GM12878 (cell line): ENCODE measurements around the gene SMC1B. TPM values are rescaled to one million over a fixed set of nuclear protein-coding genes. Genes with fewer than 3 reads are reported as not detected.

Source experiments
- ATAC-seq: fragments of 200-7000 bp; cut with Tn5 transposase; 3 replicates; pipeline ENCODE4 v1.9.1; 2020; ENCODE audit warnings: mild to moderate bottlenecking, moderate library complexity
- BruUV-seq: library from RNA; stranded (reverse); fragments of 400-500 nt; replicated peaks from 2 replicates; lab custom pipeline; 2021; lab: Mats Ljungman, UMichigan
- CTCF ChIA-PET: fragments of 300-600 bp; sonication (Branson Sonifier 250); formaldehyde crosslinking; extraction: SDS; loops from one replicate; lab custom pipeline; 2021; ENCODE audit warnings: inconsistent platforms; lab: Yijun Ruan, JAX
- POLR2A ChIA-PET: fragments of 350-600 bp; formaldehyde crosslinking; extraction: SDS; loops from one replicate; lab custom pipeline; 2021; ENCODE audit warnings: inconsistent platforms; lab: Charles Lee
- RAD21 ChIA-PET: fragments of 300-600 bp; sonication (Branson Sonifier 250); formaldehyde crosslinking; loops from one replicate; lab custom pipeline; 2023; ENCODE audit warnings: antibody characterized with exemption; ENCODE audit not compliant: unreplicated experiment; lab: Charles Lee
- SMC1A ChIA-PET: fragments of 300-600 bp; sonication (Branson Sonifier 250); formaldehyde crosslinking; loops from one replicate; lab custom pipeline; 2023; ENCODE audit not compliant: unreplicated experiment, uncharacterized antibody; lab: Charles Lee
- DNase-seq: peaks from one replicate; pipeline ENCODE4 v3.0.0-alpha.2; 2011; ENCODE audit warnings: low read depth, low spot score
- FAIRE-seq: peaks from 3 replicates; lab custom pipeline; 2011; peaks lifted over from hg19 to GRCh38; lab: Jason Lieb, UNC
- H2AFZ ChIP-seq: 2 replicates; pipeline ENCODE4 v1.6.0; 2011; ENCODE audit warnings: low read depth, low read length, control low read depth; ENCODE audit not compliant: control insufficient read depth
- H3K27ac ChIP-seq: 2 replicates; pipeline ENCODE4 v1.5.1; 2011; ENCODE audit warnings: control low read depth; ENCODE audit not compliant: control insufficient read depth, insufficient read depth
- H3K27me3 ChIP-seq, 2 experiments: replicated peaks in 1 of 2; 2 replicates each; pipeline versions ENCODE4 v1.6.0 to v1.6.1; 2011; ENCODE audit warnings: low read length in 1 of 2; ENCODE audit not compliant: control insufficient read depth in 2 of 2, insufficient read depth in 2 of 2
- H3K36me3 ChIP-seq, 2 experiments: 2 replicates each; pipeline ENCODE4 v1.5.1; 2011; ENCODE audit warnings: low read length in 1 of 2; ENCODE audit not compliant: control insufficient read depth in 2 of 2, insufficient read depth in 2 of 2
- H3K4me1 ChIP-seq: 2 replicates; pipeline ENCODE4 v1.6.1; 2011; ENCODE audit warnings: mild to moderate bottlenecking, low read length, moderate library complexity, mixed read lengths; ENCODE audit not compliant: control insufficient read depth, insufficient read depth
- H3K4me2 ChIP-seq: 2 replicates; pipeline ENCODE4 v1.6.0; 2011; ENCODE audit warnings: control low read depth; ENCODE audit not compliant: control insufficient read depth, insufficient read depth
- H3K4me3 ChIP-seq: fragments of 200-600 bp; sonication (generic); 2 replicates; pipeline ENCODE4 v1.5.1; 2016
- H3K79me2 ChIP-seq: 2 replicates; pipeline ENCODE4 v1.6.0; 2011; ENCODE audit warnings: low read length; ENCODE audit not compliant: control insufficient read depth, insufficient read depth
- H3K9ac ChIP-seq: 2 replicates; pipeline ENCODE4 v1.8.0; 2011; ENCODE audit warnings: low read length, control low read depth, mixed read lengths; ENCODE audit not compliant: control insufficient read depth, insufficient read depth
- H3K9me3 ChIP-seq: replicated peaks from 3 replicates; pipeline ENCODE4 v1.5.1; 2011; ENCODE audit warnings: mild to moderate bottlenecking, low read length; ENCODE audit not compliant: control insufficient read depth, insufficient read depth
- H4K20me1 ChIP-seq: 2 replicates; pipeline ENCODE4 v1.6.0; 2011; ENCODE audit not compliant: control insufficient read depth, insufficient read depth
- ASH2L ChIP-seq: fragments of 300-600, 200-600 bp; sonication (generic); IDR thresholded peaks from 2 replicates; pipeline ENCODE4 v1.6.1; 2017; ENCODE audit warnings: low read depth, mild to moderate bottlenecking, borderline replicate concordance
- ATF3 ChIP-seq: IDR thresholded peaks from 2 replicates; pipeline ENCODE4 v1.6.1; 2011; ENCODE audit warnings: low read depth, mild to moderate bottlenecking, low read length, moderate library complexity, borderline replicate concordance; ENCODE audit errors: extremely low read depth
- CBX3 ChIP-seq: fragments of 200-600 bp; sonication (generic); IDR thresholded peaks from 2 replicates; pipeline ENCODE4 v1.6.1; 2016; ENCODE audit warnings: low read depth, borderline replicate concordance
- CBX5 ChIP-seq: sonication (generic); IDR thresholded peaks from 2 replicates; pipeline ENCODE4 v1.6.1; 2016; ENCODE audit warnings: low read depth, moderate library complexity, mild to moderate bottlenecking, inconsistent platforms
- DPF2 ChIP-seq: fragments of 450-650 bp; IDR thresholded peaks from 2 replicates; pipeline ENCODE4 v1.6.1; 2017; ENCODE audit warnings: mild to moderate bottlenecking
- EGR1 ChIP-seq, 2 experiments: IDR thresholded peaks; 1 replicate in 1 of 2; 2 replicates in 1 of 2; pipeline ENCODE4 v1.6.1; 2011 to 2012; ENCODE audit warnings: low read depth in 2 of 2, low read length in 2 of 2, borderline replicate concordance in 1 of 2, mild to moderate bottlenecking in 1 of 2, moderate library complexity in 1 of 2
- SREBF2 ChIP-seq: IDR thresholded peaks from 2 replicates; pipeline ENCODE4 v1.6.1; 2012; ENCODE audit warnings: mild to moderate bottlenecking, low read length
- ZNF622 ChIP-seq: fragments of 450-650 bp; IDR thresholded peaks from 2 replicates; pipeline ENCODE4 v1.6.1; 2017; ENCODE audit warnings: mild to moderate bottlenecking, inconsistent platforms
- ZZZ3 ChIP-seq: IDR thresholded peaks from 2 replicates; pipeline ENCODE4 v1.6.1; 2011; ENCODE audit warnings: low read depth; ENCODE audit not compliant: control insufficient read depth, insufficient read length
- WGBS: methylation state at CpG from one replicate; pipeline ENCODE4 v1.1.6; 2016; ENCODE audit warnings: low lambda C conversion rate; ENCODE audit not compliant: insufficient replicate concordance, insufficient coverage; ENCODE audit errors: missing lambda C conversion rate; 5-methylcytosine and 5-hydroxymethylcytosine counted together
- in situ Hi-C: fragments of 300-500 bp; cut with MboI; formaldehyde crosslinking; loops from 9 replicates; pipeline ENCODE4 v1.14.3; 2018; ENCODE audit warnings: mixed read lengths
- intact Hi-C: fragments of 100-400 bp; cut with micrococcal nuclease; formaldehyde crosslinking; loops from one replicate; pipeline ENCODE4 v1.14.2; 2022; ENCODE audit not compliant: unreplicated experiment
- polyA plus RNA-seq, 11 experiments: library from polyadenylated mRNA; depleted of rRNA in 4 of 11; unstranded in 6 of 11; stranded (reverse) in 5 of 11; fragments of >200 nt; fragmentation: Nextera tagmentation in 4 of 11; fragmentation: Illumina TruSeq in 1 of 11; extraction: Ambion mirVana in 4 of 11; extraction: Trizol in 1 of 11; gene quantifications; 1 replicate in 1 of 11; 2 replicates in 10 of 11; pipeline versions ENCODE4 v1.2.1 to v1.2.3, GENCODE V29; 2011 to 2016; ENCODE audit warnings: inconsistent platforms in 2 of 11, missing spikeins in 2 of 11, low read depth in 1 of 11
- total RNA-seq, 4 experiments: library from RNA; depleted of rRNA in 3 of 4; stranded (reverse); fragments of >200 nt in 3 of 4; fragmentation: Illumina TruSeq in 1 of 4; extraction: Trizol in 1 of 4; gene quantifications; 2 replicates each; pipeline versions ENCODE4 v1.2.1 to v1.2.3, GENCODE V29; 2013 to 2021
- TF ChIP-seq, protein P1 (sequence below): fragments of 450-650 bp; IDR thresholded peaks from 2 replicates; pipeline ENCODE4 v1.6.1; 2016; ENCODE audit warnings: mild to moderate bottlenecking
- TF ChIP-seq, protein P2 (sequence below): fragments of 450-650 bp; IDR thresholded peaks from 2 replicates; pipeline ENCODE4 v1.6.1; 2018; ENCODE audit warnings: mild to moderate bottlenecking, low read depth, moderate library complexity; ENCODE audit not compliant: partially characterized antibody

The SMC1B gene
- total and polyA plus RNA-seq, 10 of the 15 experiments (the other 5 are each of a cell fraction or from before 2014, with no cell fraction given): not detected

DNA sequence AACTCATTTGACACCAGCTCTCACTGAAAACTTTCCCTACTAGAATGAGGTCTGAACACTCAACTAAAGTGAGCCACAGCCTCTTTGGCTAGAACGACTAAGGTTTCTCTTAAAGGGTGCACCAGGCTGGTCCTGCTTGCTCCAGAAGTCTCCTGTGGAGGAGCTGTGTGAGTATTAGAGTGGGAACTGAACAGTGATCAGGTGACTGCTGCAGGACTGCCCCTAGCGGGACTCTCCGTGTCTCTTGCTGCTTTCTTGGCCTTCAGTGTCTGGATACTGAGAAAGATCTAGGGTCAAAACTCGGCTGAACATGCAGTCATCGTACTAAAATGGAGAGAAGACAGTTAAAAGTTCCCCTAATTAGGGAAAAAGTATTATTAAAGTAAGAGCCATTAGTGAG lies 69.1 kb downstream of the SMC1B start:
- TF ChIP-seq ZZZ3 (no peak), ZNF622 (no peak), ATF3 (no peak)
- TF ChIP-seq, protein P1, sequence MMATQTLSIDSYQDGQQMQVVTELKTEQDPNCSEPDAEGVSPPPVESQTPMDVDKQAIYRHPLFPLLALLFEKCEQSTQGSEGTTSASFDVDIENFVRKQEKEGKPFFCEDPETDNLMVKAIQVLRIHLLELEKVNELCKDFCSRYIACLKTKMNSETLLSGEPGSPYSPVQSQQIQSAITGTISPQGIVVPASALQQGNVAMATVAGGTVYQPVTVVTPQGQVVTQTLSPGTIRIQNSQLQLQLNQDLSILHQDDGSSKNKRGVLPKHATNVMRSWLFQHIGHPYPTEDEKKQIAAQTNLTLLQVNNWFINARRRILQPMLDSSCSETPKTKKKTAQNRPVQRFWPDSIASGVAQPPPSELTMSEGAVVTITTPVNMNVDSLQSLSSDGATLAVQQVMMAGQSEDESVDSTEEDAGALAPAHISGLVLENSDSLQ: no peak

GRCh38 chr22:45343143-45343542 lies 70.3 kb downstream of the SMC1B start:
- H3K9me3 ChIP-seq: no peaks in the 10 kb centered on the region
- ChIA-PET RAD21 (no interaction called here), POLR2A (no interaction called here), SMC1A (no interaction called here), CTCF (interaction anchor here (0.6 to 0.7 kb wide), 2 partner anchors 12 to 563 kb away, joined by 3 read pairs; no protein-coding TSS in a partner anchor)
- FAIRE-seq (no peak), ATAC-seq (no peak), DNase-seq (no peak)
- peaks cover 2 to 9% of the 10 kb centered on the region in 2 experiments; a peak in 3 of 4 replicates for H3K36me3 ChIP-seq
- H3K4me3 ChIP-seq: no peak overlapping the region
- 95% methylated on average over 8 of the region's 8 CpGs for WGBS
- H4K20me1 ChIP-seq: no peaks in the 10 kb centered on the region
- intact Hi-C loops (no loop called here), in situ Hi-C loops (no loop called here)
- BruUV-seq: no TSS peak
- H2AFZ ChIP-seq: no peak overlapping the region
- H3K4me2 ChIP-seq: no peak overlapping the region
- no peaks in the 10 kb centered on the region for H3K4me1 ChIP-seq
- no peak overlapping the region for H3K27ac ChIP-seq
- TF ChIP-seq ASH2L (no peak), EGR1 (IDR thresholded peaks at IDR 0.05; ENCODE audit: borderline replicate concordance in 1 of 2, low read depth in 2 of 2, low read length in 2 of 2) (no peak), SREBF2 (no peak), DPF2 (no peak), CBX5 (no peak), CBX3 (no peak)
- TF ChIP-seq, protein P2, sequence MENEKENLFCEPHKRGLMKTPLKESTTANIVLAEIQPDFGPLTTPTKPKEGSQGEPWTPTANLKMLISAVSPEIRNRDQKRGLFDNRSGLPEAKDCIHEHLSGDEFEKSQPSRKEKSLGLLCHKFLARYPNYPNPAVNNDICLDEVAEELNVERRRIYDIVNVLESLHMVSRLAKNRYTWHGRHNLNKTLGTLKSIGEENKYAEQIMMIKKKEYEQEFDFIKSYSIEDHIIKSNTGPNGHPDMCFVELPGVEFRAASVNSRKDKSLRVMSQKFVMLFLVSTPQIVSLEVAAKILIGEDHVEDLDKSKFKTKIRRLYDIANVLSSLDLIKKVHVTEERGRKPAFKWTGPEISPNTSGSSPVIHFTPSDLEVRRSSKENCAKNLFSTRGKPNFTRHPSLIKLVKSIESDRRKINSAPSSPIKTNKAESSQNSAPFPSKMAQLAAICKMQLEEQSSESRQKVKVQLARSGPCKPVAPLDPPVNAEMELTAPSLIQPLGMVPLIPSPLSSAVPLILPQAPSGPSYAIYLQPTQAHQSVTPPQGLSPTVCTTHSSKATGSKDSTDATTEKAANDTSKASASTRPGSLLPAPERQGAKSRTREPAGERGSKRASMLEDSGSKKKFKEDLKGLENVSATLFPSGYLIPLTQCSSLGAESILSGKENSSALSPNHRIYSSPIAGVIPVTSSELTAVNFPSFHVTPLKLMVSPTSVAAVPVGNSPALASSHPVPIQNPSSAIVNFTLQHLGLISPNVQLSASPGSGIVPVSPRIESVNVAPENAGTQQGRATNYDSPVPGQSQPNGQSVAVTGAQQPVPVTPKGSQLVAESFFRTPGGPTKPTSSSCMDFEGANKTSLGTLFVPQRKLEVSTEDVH: no peak
- no peak overlapping the region for H3K9ac ChIP-seq
- H3K79me2 ChIP-seq: no peaks in the 10 kb centered on the region
- H3K27me3 ChIP-seq: no peaks in the 10 kb centered on the region

More for the DNA sequence above, 69.1 kb downstream of the SMC1B start:
- POLR2A ChIA-PET: no interaction called here
- H3K27me3 ChIP-seq: no peaks in the 10 kb centered on the region
- CTCF ChIA-PET: no interaction called here
- H3K4me3 ChIP-seq: no peak overlapping the region
- no peaks in the 10 kb centered on the region for H3K79me2 ChIP-seq
- H3K9me3 ChIP-seq: no peaks in the 10 kb centered on the region
- no TSS peak for BruUV-seq
- H2AFZ ChIP-seq: no peak overlapping the region
- no peak overlapping the region for H3K27ac ChIP-seq
- H3K4me2 ChIP-seq: no peak overlapping the region
- no peaks in the 10 kb centered on the region for H3K4me1 ChIP-seq
- RAD21 ChIA-PET: no interaction called here
- ATAC-seq (no peak), FAIRE-seq (no peak), DNase-seq (no peak)
- H4K20me1 ChIP-seq: no peaks in the 10 kb centered on the region
- intact Hi-C loops: no loop called here
- no peak overlapping the region for H3K9ac ChIP-seq
- WGBS: 71% methylated on average over 5 of the region's 5 CpGs
- in situ Hi-C loops: no loop called here
- peaks cover 2 to 7% of the 10 kb centered on the region in 2 experiments; a peak in 3 of 4 replicates for H3K36me3 ChIP-seq
- SMC1A ChIA-PET: no interaction called here
